Skin epidermis (tissue), 12 donors: ENCODE results near the gene SPG11.
"Not testable (repeated sequence)": the region's sequence is repeated elsewhere in the genome, so short reads cannot be mapped to it uniquely, and the experiment has no call there.

Experiments used
- H3K27ac ChIP-seq, 21 experiments: fragments of 200-600 bp; sonication (generic) in 11 of 21; one replicate each; pipeline ENCODE4 v1.5.0; 2020; ENCODE audit warnings: mild to moderate bottlenecking in 3 of 21, inconsistent platforms in 2 of 21, moderate library complexity in 2 of 21
- H3K4me3 ChIP-seq, 7 experiments: fragments of 200-600 bp; sonication (generic) in 2 of 7; one replicate each; pipeline ENCODE4 v1.5.0; 2020; ENCODE audit warnings: inconsistent platforms in 2 of 7, mild to moderate bottlenecking in 2 of 7, moderate library complexity in 1 of 7

SPG11 gene

GRCh38 chr15:44570361-44570760 is 93.1 kb downstream of the SPG11 start:
- no peak overlapping the region for H3K4me3 ChIP-seq
- H3K27ac ChIP-seq = no peak overlapping the region

GRCh38 chr15:44569316-44569715 is 94.1 kb downstream of the SPG11 start:
- Histone ChIP-seq H3K4me3 (no peak overlapping the region), H3K27ac (no peak overlapping the region)

- Histone ChIP-seq H3K4me3 (no peak overlapping the region), H3K27ac (no peak overlapping the region)
These were observed 95.1 kb downstream of the SPG11 start for GRCh38 chr15:44568338-44568737.

- Histone ChIP-seq H3K27ac (no peak overlapping the region), H3K4me3 (no peak overlapping the region)
These were observed 97.3 kb downstream of the SPG11 start for GRCh38 chr15:44566155-44566540.

GRCh38 chr15:44565387-44566154 is 97.9 kb downstream of the SPG11 start:
- H3K4me3 ChIP-seq = no peak overlapping the region
- H3K27ac ChIP-seq = no peak overlapping the region

GRCh38 chr15:44560926-44561325 is 102.5 kb downstream of the SPG11 start:
- not testable (repeated sequence) for H3K4me3 ChIP-seq
- H3K27ac ChIP-seq = peak overlapping the region in 2 of 21 experiments; percentile 11 to 26

- Histone ChIP-seq H3K4me3 (no peak overlapping the region), H3K27ac (peak overlapping the region in 1 of 21 experiments; percentile 42)
These were observed 108.3 kb downstream of the SPG11 start for GRCh38 chr15:44554934-44555723.

- Histone ChIP-seq H3K27ac (no peak overlapping the region), H3K4me3 (no peak overlapping the region)
These were observed 112.7 kb downstream of the SPG11 start for GRCh38 chr15:44550734-44551133.

- Histone ChIP-seq H3K27ac (no peak overlapping the region), H3K4me3 (no peak overlapping the region)
These were observed 113.2 kb downstream of the SPG11 start for GRCh38 chr15:44550256-44550655.

- H3K4me3 ChIP-seq, H3K27ac ChIP-seq: not testable (repeated sequence)
These were observed 114.3 kb downstream of the SPG11 start for GRCh38 chr15:44549152-44549551.

GRCh38 chr15:44545913-44546802 is 117.3 kb downstream of the SPG11 start:
- Histone ChIP-seq H3K4me3 (no peak overlapping the region), H3K27ac (peak overlapping the region in 7 of 21 experiments; percentile 6 to 65 (median 38))

- H3K27ac ChIP-seq = peak overlapping the region in 1 of 21 experiments; percentile 65
- not testable (repeated sequence) for H3K4me3 ChIP-seq
These were observed 118.7 kb downstream of the SPG11 start for GRCh38 chr15:44544745-44545144.

- Histone ChIP-seq H3K27ac (no peak overlapping the region), H3K4me3 (no peak overlapping the region)
These were observed 120.9 kb downstream of the SPG11 start for GRCh38 chr15:44542596-44542995.

- H3K4me3 ChIP-seq = no peak overlapping the region
- peak overlapping the region in 1 of 21 experiments; percentile 39 for H3K27ac ChIP-seq
These were observed 122.0 kb downstream of the SPG11 start for GRCh38 chr15:44541282-44541958.

GRCh38 chr15:44537735-44538240 is 125.7 kb downstream of the SPG11 start:
- H3K27ac ChIP-seq = peak overlapping the region; percentile 65 to 99 (median 97)
- H3K4me3 ChIP-seq = peak overlapping the region; percentile 68 to 96 (median 89)

GRCh38 chr15:44536962-44537734 is 126.3 kb downstream of the SPG11 start, which contains the start of gene EIF3J:
EIF3J (plus strand) TSS chr15:44537147; CDS start chr15:44537195, 48 bp downstream.
- H3K27ac ChIP-seq = peak within 1 kb of the TSS; percentile 65 to 99 (median 97)
- H3K4me3 ChIP-seq = peak within 1 kb of the TSS; percentile 68 to 96 (median 89)

GRCh38 chr15:44536302-44536961 is 127.0 kb downstream of the SPG11 start:
- Histone ChIP-seq H3K27ac (peak overlapping the region; percentile 35 to 99 (median 97)), H3K4me3 (peak overlapping the region; percentile 68 to 96 (median 89))
